HEK293T (cell line): ENCODE results near the gene SLC35B1.

Experiments used
- BHLHE40 ChIP-seq: fragments of 450-650 bp; IDR thresholded peaks from 2 replicates; pipeline ENCODE4 v1.6.1; 2016; ENCODE audit warnings: mild to moderate bottlenecking, moderate library complexity, borderline replicate concordance
- FOXA1 ChIP-seq: fragments of 450-650 bp; IDR thresholded peaks from 2 replicates; pipeline ENCODE4 v1.6.1; 2016; ENCODE audit warnings: mild to moderate bottlenecking
- SUZ12 ChIP-seq: fragments of 450-650 bp; IDR thresholded peaks from 2 replicates; pipeline ENCODE4 v1.6.1; 2016; ENCODE audit warnings: mild to moderate bottlenecking
- ZNF384 ChIP-seq: fragments of 450-650 bp; IDR thresholded peaks from 2 replicates; pipeline ENCODE4 v1.6.1; 2016

GRCh38 chr17:49748791-49749190, 41.0 kb upstream of the SLC35B1 start:
- TF ChIP-seq SUZ12 (no peak), FOXA1 (no peak), BHLHE40 (no peak), ZNF384 (no peak)
